ENCODE data around the gene RNF146. TPM values are rescaled to one million over a fixed set of nuclear protein-coding genes. Genes with fewer than 3 reads are reported as not detected.
"Not testable (repeated sequence)": the region's sequence is repeated elsewhere in the genome, so short reads cannot be mapped to it uniquely, and the experiment has no call there.

RNF146 gene
- total RNA-seq, 1 experiment from 2014 or later: 36.2 TPM

DNA sequence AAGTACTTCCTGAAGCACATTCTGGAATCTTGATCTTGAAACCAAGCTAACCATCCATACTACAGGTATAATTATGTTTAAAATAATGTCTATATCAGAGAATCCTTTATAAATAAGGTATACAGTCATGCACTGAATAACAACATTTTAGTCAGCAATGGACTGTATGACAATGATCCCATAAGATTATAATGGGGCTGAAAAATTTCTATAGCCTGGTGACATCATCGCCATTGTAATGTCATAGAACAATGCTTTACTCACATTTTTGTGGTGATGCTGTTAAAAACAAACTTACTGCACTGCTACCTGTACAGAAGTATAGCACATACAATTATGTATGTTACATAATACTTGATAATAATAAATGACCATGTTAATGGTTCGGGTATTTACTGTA is 31.8 kb downstream of the RNF146 start:
- H3K4me1 ChIP-seq (replicated peaks): peaks cover 15% of the 10 kb centered on the region
- no peak overlapping the region for H3K4me3 ChIP-seq
- peaks cover 42% of the 10 kb centered on the region for H3K36me3 ChIP-seq
- no peak for DNase-seq (ENCODE audit: low read depth in 1 of 2, low spot score in 2 of 2)
- no peak overlapping the region for H3K27ac ChIP-seq
- H3K27me3 ChIP-seq (replicated peaks): no peaks in the 10 kb centered on the region
- no peaks in the 10 kb centered on the region for H3K9me3 ChIP-seq (replicated peaks)

DNA sequence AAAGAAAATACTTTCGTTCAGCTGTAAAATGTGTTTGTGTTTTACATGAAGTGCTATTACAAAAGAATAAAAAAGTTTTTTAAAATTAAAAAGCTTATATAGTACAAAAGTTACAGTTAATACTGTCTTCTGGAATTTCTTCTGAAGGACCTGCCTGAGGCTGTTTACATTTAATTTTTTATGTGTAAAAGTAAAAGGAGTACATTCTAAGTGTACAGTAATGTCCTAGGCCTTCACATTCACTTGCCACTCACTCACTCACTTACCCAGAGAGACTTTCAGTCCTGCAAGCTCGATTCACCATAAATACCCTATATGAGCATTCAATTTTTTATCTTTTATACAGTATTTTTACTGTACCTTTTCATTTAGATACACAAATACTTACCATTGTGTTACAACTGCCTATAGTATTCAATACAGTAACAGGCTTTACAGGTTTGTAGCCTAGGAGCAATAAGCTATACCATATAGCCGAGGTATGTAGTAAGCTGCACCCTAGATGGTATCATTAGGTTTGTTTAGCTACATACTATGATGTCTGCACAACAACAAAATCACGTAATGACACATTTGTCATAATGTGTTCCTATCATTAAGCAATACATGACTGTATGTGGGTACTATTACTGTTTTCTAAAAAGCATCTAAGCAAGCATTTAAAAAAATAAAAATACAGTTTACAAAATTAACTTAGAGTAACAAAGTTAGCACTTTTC is 33.0 kb downstream of the RNF146 start:
- Histone ChIP-seq H3K27me3 (replicated peaks) (no peaks in the 10 kb centered on the region), H3K4me1 (replicated peaks) (peaks cover 15% of the 10 kb centered on the region), H3K36me3 (peaks cover 33% of the 10 kb centered on the region), H3K4me3 (no peak overlapping the region), H3K9me3 (replicated peaks) (no peaks in the 10 kb centered on the region), H3K27ac (peak overlapping the region; percentile 56)
- DNase-seq (ENCODE audit: low read depth in 1 of 2, low spot score in 2 of 2): no peak

- Histone ChIP-seq H3K27me3 (replicated peaks) (no peaks in the 10 kb centered on the region), H3K27ac (peak overlapping the region; percentile 56), H3K9me3 (replicated peaks) (no peaks in the 10 kb centered on the region), H3K4me3 (no peak overlapping the region), H3K36me3 (peaks cover 27% of the 10 kb centered on the region), H3K4me1 (replicated peaks) (peaks cover 15% of the 10 kb centered on the region)
- peak; percentile 54 to 56 for DNase-seq (ENCODE audit: low read depth in 1 of 2, low spot score in 2 of 2)
Observed at GRCh38 chr6:127300411-127300810, 33.7 kb downstream of the RNF146 start.

DNA sequence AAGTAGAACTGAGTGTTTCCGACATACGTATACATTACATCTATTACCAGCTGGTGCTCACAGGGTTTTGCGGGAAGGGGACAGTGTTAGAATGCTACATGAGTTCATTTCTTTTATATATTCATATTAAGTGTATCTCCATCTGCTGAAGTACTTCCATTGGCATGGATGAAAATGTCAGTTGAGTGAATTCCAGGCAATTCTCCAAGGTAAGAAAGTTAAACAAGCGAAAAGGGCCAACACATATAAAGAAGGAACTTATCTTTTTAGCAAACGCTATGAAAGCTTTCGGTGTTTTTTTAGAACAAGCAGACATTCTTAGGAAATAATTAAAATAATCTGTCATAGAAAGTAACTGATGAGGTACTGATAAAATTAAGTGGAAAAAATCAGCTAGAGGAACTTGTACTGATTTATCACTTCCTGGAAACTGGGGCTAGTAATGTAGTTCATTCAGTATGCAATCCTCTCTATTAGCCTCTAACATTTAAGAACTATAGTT is 34.6 kb downstream of the RNF146 start:
- no peaks in the 10 kb centered on the region for H3K9me3 ChIP-seq (replicated peaks)
- no peak overlapping the region for H3K27ac ChIP-seq
- no peaks in the 10 kb centered on the region for H3K27me3 ChIP-seq (replicated peaks)
- no peak for DNase-seq (ENCODE audit: low read depth in 1 of 2, low spot score in 2 of 2)
- H3K4me1 ChIP-seq (replicated peaks): peaks cover 15% of the 10 kb centered on the region
- no peak overlapping the region for H3K4me3 ChIP-seq
- peaks cover 22% of the 10 kb centered on the region for H3K36me3 ChIP-seq

GRCh38 chr6:127302728-127303660 is 36.3 kb downstream of the RNF146 start:
- Histone ChIP-seq H3K9me3 (replicated peaks) (no peaks in the 10 kb centered on the region), H3K27ac (no peak overlapping the region), H3K36me3 (peaks cover 14% of the 10 kb centered on the region), H3K27me3 (replicated peaks) (no peaks in the 10 kb centered on the region), H3K4me3 (no peak overlapping the region), H3K4me1 (replicated peaks) (peaks cover 15% of the 10 kb centered on the region)
- peak in 1 of 2 experiments; percentile 66 for DNase-seq (ENCODE audit: low read depth in 1 of 2, low spot score in 2 of 2)

- H3K36me3 ChIP-seq: peaks cover 10% of the 10 kb centered on the region
- no peaks in the 10 kb centered on the region for H3K9me3 ChIP-seq (replicated peaks)
- H3K27me3 ChIP-seq (replicated peaks): no peaks in the 10 kb centered on the region
- DNase-seq (ENCODE audit: low read depth in 1 of 2, low spot score in 2 of 2): no peak
- no peak overlapping the region for H3K4me3 ChIP-seq
- no peak overlapping the region for H3K27ac ChIP-seq
- peaks cover 15% of the 10 kb centered on the region for H3K4me1 ChIP-seq (replicated peaks)
Observed at GRCh38 chr6:127303917-127304316, 37.3 kb downstream of the RNF146 start.

DNA sequence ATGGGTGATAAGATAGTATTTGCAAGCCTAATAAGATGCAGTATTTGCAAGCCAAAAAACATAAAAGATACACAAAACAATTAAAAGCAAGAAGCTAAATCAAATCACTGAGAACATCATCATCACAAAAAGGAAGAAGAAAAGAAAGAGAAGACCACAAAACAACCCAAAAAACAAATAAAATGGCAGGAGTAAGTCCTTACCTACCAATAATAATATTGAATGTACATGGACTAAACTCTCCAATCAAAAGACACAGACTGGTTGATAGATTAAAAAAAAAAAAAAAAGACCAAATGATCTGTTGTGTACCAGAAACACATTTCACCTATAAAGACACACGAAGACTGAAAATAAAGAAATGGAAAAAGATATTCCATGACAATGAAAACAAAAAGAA is 39.1 kb downstream of the RNF146 start:
- H3K36me3 ChIP-seq: peaks cover 19% of the 10 kb centered on the region
- H3K27ac ChIP-seq: no peak overlapping the region
- H3K4me3 ChIP-seq: no peak overlapping the region
- peaks cover under 1% of the 10 kb centered on the region for H3K4me1 ChIP-seq (replicated peaks)
- H3K9me3 ChIP-seq (replicated peaks): no peaks in the 10 kb centered on the region
- no peak for DNase-seq (ENCODE audit: low read depth in 1 of 2, low spot score in 2 of 2)
- H3K27me3 ChIP-seq (replicated peaks): no peaks in the 10 kb centered on the region

- H3K36me3 ChIP-seq: peaks cover 71% of the 10 kb centered on the region
- H3K27me3 ChIP-seq (replicated peaks): no peaks in the 10 kb centered on the region
- DNase-seq (ENCODE audit: low read depth in 1 of 2, low spot score in 2 of 2): no peak
Observed at GRCh38 chr6:127317388-127318128, 50.9 kb downstream of the RNF146 start.

DNA sequence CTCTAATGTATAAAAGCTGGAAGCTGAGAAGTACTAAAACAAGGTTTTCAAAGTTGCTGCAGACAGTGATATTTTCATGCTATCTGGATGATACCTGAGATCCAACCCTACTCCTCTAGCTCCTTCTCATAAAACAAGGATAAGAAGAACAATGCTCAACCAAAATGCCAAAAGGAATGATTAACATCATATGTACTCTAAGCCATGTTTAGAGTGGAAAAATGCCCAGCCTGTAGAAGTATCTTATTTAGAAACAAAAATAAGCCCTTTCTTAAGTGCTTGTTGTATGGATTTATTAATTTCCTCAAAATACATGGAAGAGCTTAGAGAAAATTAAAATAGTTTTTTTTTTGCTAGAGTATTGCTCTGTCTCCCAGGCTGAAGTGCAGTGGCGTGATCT is 53.0 kb downstream of the RNF146 start:
- DNase-seq (ENCODE audit: low read depth in 1 of 2, low spot score in 2 of 2): no peak
- H3K4me3 ChIP-seq: no peak overlapping the region
- H3K27ac ChIP-seq: no peak overlapping the region
- no peaks in the 10 kb centered on the region for H3K4me1 ChIP-seq (replicated peaks)
- H3K9me3 ChIP-seq (replicated peaks): no peaks in the 10 kb centered on the region
- no peaks in the 10 kb centered on the region for H3K27me3 ChIP-seq (replicated peaks)
- peaks cover 72% of the 10 kb centered on the region for H3K36me3 ChIP-seq

More at GRCh38 chr6:127317388-127318128, 50.9 kb downstream of the RNF146 start:
- H3K4me3 ChIP-seq: no peak overlapping the region
- H3K4me1 ChIP-seq (replicated peaks): no peaks in the 10 kb centered on the region
- H3K9me3 ChIP-seq (replicated peaks): no peaks in the 10 kb centered on the region
- H3K27ac ChIP-seq: no peak overlapping the region

- peak in 1 of 2 experiments; percentile 88 for DNase-seq (ENCODE audit: low read depth in 1 of 2, low spot score in 2 of 2)
- peak overlapping the region; percentile 89 for H3K27ac ChIP-seq
Observed at GRCh38 chr6:127328043-127328609, 61.5 kb downstream of the RNF146 start.

DNA sequence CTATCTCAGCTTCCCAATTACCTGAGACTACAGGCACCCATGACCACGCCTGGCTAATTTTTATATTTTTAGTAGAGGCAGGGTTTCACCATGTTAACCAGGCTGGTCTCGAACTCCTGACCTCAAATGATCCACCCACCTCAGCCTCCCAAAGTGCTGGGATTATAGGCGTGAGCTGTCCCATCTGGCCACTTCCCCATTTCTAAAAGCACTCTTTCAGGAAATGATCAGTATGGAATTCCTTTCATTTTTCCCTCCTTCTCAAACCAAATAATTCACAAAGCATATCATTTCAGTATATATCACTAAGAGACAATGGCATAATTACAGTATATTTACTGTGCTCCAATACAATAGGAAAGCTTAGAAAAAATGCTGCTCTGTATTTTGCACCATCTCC is 64.6 kb downstream of the RNF146 start:
- not testable (repeated sequence) for H3K27ac ChIP-seq; H3K4me3 ChIP-seq; H3K27me3 ChIP-seq (replicated peaks); H3K9me3 ChIP-seq (replicated peaks); DNase-seq (ENCODE audit: low read depth in 1 of 2, low spot score in 2 of 2)
- H3K4me1 ChIP-seq (replicated peaks): peaks cover 57% of the 10 kb centered on the region
- H3K36me3 ChIP-seq: peaks cover 33% of the 10 kb centered on the region

More at GRCh38 chr6:127328043-127328609, 61.5 kb downstream of the RNF146 start:
- peaks cover 59% of the 10 kb centered on the region for H3K36me3 ChIP-seq
- peaks cover 45% of the 10 kb centered on the region for H3K4me1 ChIP-seq (replicated peaks)
- no peaks in the 10 kb centered on the region for H3K27me3 ChIP-seq (replicated peaks)
- no peaks in the 10 kb centered on the region for H3K9me3 ChIP-seq (replicated peaks)
- H3K4me3 ChIP-seq: no peak overlapping the region

- no peaks in the 10 kb centered on the region for H3K9me3 ChIP-seq (replicated peaks)
- H3K27ac ChIP-seq: peak overlapping the region; percentile 31
- no peaks in the 10 kb centered on the region for H3K27me3 ChIP-seq (replicated peaks)
- no peak overlapping the region for H3K4me3 ChIP-seq
- peaks cover 21% of the 10 kb centered on the region for H3K36me3 ChIP-seq
- H3K4me1 ChIP-seq (replicated peaks): peaks cover 52% of the 10 kb centered on the region
- peak in 1 of 2 experiments; percentile 41 for DNase-seq (ENCODE audit: low read depth in 1 of 2, low spot score in 2 of 2)
Observed at GRCh38 chr6:127332383-127332961, 65.8 kb downstream of the RNF146 start.

Data from SJSA1 (cell line).